ENCODE data around the gene TMEM267.

TMEM267 gene

DNA sequence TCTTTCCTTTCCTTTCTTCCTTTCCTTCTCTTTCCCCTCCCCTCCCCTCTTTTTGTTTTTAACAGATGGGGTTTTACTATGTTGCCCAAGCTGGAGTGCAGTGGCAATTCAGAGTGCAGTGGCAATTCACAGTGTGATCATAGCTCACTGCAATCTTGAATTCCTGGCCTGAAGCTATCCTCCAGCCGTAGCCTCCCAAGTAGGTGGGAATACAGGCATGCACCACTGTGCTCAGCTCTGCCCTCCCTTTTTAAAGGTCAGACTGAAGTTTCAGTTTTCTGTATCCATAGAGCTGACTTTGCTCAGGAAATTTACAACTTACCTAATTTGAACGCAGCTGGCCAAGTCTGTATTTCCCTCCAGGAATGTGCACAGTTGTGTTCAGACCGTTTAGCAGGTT, 72.2 kb downstream of the TMEM267 start:
- TF ChIP-seq, protein P1, sequence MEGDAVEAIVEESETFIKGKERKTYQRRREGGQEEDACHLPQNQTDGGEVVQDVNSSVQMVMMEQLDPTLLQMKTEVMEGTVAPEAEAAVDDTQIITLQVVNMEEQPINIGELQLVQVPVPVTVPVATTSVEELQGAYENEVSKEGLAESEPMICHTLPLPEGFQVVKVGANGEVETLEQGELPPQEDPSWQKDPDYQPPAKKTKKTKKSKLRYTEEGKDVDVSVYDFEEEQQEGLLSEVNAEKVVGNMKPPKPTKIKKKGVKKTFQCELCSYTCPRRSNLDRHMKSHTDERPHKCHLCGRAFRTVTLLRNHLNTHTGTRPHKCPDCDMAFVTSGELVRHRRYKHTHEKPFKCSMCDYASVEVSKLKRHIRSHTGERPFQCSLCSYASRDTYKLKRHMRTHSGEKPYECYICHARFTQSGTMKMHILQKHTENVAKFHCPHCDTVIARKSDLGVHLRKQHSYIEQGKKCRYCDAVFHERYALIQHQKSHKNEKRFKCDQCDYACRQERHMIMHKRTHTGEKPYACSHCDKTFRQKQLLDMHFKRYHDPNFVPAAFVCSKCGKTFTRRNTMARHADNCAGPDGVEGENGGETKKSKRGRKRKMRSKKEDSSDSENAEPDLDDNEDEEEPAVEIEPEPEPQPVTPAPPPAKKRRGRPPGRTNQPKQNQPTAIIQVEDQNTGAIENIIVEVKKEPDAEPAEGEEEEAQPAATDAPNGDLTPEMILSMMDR (IDR thresholded peaks at IDR 0.05), result no peak

GRCh38 chr5:43410414-43410813, 73.3 kb downstream of the TMEM267 start:
- TF ChIP-seq, protein P1 (IDR thresholded peaks at IDR 0.05), result no peak

- TF ChIP-seq, protein P1 (IDR thresholded peaks at IDR 0.05), result no peak
Measured at GRCh38 chr5:43409809-43410271, 73.8 kb downstream of the TMEM267 start.

- TF ChIP-seq, protein P1 (IDR thresholded peaks at IDR 0.05), result no peak
Measured at GRCh38 chr5:43401827-43402226, 81.8 kb downstream of the TMEM267 start.

DNA sequence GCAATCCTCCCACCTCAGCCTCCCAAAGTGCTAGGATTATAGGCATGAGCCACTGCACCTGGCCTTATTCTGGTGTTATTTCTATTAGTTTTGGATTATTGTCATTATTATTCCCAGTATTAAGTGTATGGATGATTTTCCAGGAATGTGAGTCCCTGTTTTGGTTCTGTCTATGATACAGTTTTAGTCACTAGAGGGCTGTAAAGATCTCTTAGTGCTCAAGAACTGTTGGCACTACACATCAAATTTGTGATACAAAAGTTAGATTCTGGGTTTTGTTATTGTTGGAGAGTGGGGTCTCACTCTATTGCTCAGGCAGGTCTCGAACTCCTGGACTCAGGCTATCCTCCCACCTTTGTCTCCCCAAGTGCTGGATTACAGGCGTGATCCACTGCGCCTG, 83.6 kb downstream of the TMEM267 start:
- TF ChIP-seq, protein P1 (IDR thresholded peaks at IDR 0.05), result peak; percentile 33; the same call in 1 of the 2 replicates

GRCh38 chr5:43396762-43397304, 86.8 kb downstream of the TMEM267 start:
- TF ChIP-seq, protein P1 (IDR thresholded peaks at IDR 0.05), result no peak

Measured in LNCAP (cell line).